Activated T-helper 1 cell treated with anti-CD3 and anti-CD28 coated beads, Interleukin-12 subunit alpha, Interleukin-12 subunit beta, Interleukin-2, Interleukin-4 antibody, amounts not matched to agents 30 ng/mL and 10 ng/mL and 1 ng/mL, durations not matched to agents 14 hours and 24 hours and 36 hours (primary cell): Measurements from ENCODE around the gene RNF169. TPM values are rescaled to one million over a fixed set of nuclear protein-coding genes. Genes with fewer than 3 reads are reported as not detected.

Source experiments
- DNase-seq: peaks from one replicate; pipeline ENCODE4 v3.0.0; 2021; ENCODE audit warnings: low spot score
- H3K27ac Mint-ChIP-seq: one replicate; pipeline ENCODE4 v1.8.0; 2021; ENCODE audit warnings: mild to moderate bottlenecking, mixed read lengths
- H3K27me3 Mint-ChIP-seq: one replicate; pipeline ENCODE4 v1.8.0; 2022; ENCODE audit warnings: mild to moderate bottlenecking, moderate library complexity, mixed read lengths; ENCODE audit not compliant: insufficient read depth
- H3K36me3 Mint-ChIP-seq: one replicate; pipeline ENCODE4 v1.8.0; 2021; ENCODE audit warnings: low read depth, mixed read lengths
- H3K4me1 Mint-ChIP-seq: one replicate; pipeline ENCODE4 v1.8.0; 2021; ENCODE audit warnings: low read depth, mixed read lengths
- H3K4me3 Mint-ChIP-seq: one replicate; pipeline ENCODE4 v1.8.0; 2021; ENCODE audit warnings: mild to moderate bottlenecking, moderate library complexity, mixed read lengths
- H3K9me3 Mint-ChIP-seq: one replicate; pipeline ENCODE4 v1.8.0; 2021; ENCODE audit warnings: mixed read lengths
- intact Hi-C: fragments of 100-400 bp; cut with micrococcal nuclease; formaldehyde crosslinking; loops from one replicate; pipeline ENCODE4 v1.15.1; 2024
- total RNA-seq: library from RNA; stranded (reverse); gene quantifications from 2 replicates; pipeline ENCODE4 v1.2.3, GENCODE V29; 2022

The RNF169 gene
- total RNA-seq, 1 donor from 2014 or later, result 14.8 TPM

GRCh38 chr11:74717221-74717969 is 31.3 kb upstream of the RNF169 start:
- Mint-ChIP-seq H3K27me3 (peaks cover 10% of the 10 kb centered on the region), H3K4me1 (no peaks in the 10 kb centered on the region), H3K27ac (no peak overlapping the region), H3K36me3 (no peaks in the 10 kb centered on the region), H3K4me3 (no peak overlapping the region), H3K9me3 (no peaks in the 10 kb centered on the region)
- intact Hi-C loops, result no loop called here
- no peak for DNase-seq

GRCh38 chr11:74719011-74719410 is 29.6 kb upstream of the RNF169 start:
- Mint-ChIP-seq H3K27me3 (peaks cover 19% of the 10 kb centered on the region), H3K36me3 (no peaks in the 10 kb centered on the region), H3K27ac (no peak overlapping the region), H3K4me3 (no peak overlapping the region), H3K4me1 (no peaks in the 10 kb centered on the region), H3K9me3 (no peaks in the 10 kb centered on the region)
- intact Hi-C loops, result no loop called here
- no peak for DNase-seq

- Mint-ChIP-seq H3K4me1 (no peaks in the 10 kb centered on the region), H3K27ac (no peak overlapping the region), H3K27me3 (peaks cover 24% of the 10 kb centered on the region), H3K4me3 (no peak overlapping the region), H3K9me3 (no peaks in the 10 kb centered on the region), H3K36me3 (no peaks in the 10 kb centered on the region)
- DNase-seq, result no peak
- intact Hi-C loops, result no loop called here
Measured at GRCh38 chr11:74720596-74721478, 27.8 kb upstream of the RNF169 start.

GRCh38 chr11:74721479-74721835 is 27.2 kb upstream of the RNF169 start:
- intact Hi-C loops, result no loop called here

GRCh38 chr11:74723511-74723910 is 25.1 kb upstream of the RNF169 start:
- Mint-ChIP-seq H3K4me1 (no peaks in the 10 kb centered on the region), H3K27ac (no peak overlapping the region), H3K9me3 (no peaks in the 10 kb centered on the region), H3K4me3 (no peak overlapping the region), H3K27me3 (peaks cover 34% of the 10 kb centered on the region), H3K36me3 (no peaks in the 10 kb centered on the region)
- intact Hi-C loops, result no loop called here
- DNase-seq, result no peak

More at GRCh38 chr11:74721479-74721835, 27.2 kb upstream of the RNF169 start:
- peaks cover 25% of the 10 kb centered on the region for H3K27me3 Mint-ChIP-seq
- H3K9me3 Mint-ChIP-seq, result no peaks in the 10 kb centered on the region
- no peak for DNase-seq
- H3K4me3 Mint-ChIP-seq, result no peak overlapping the region
- H3K36me3 Mint-ChIP-seq, result no peaks in the 10 kb centered on the region
- no peaks in the 10 kb centered on the region for H3K4me1 Mint-ChIP-seq
- H3K27ac Mint-ChIP-seq, result no peak overlapping the region

GRCh38 chr11:74725701-74726100 is 22.9 kb upstream of the RNF169 start:
- intact Hi-C loops, result loop anchor here (1.0 to 2.0 kb wide), 3 partner anchors 23 to 273 kb away; no protein-coding TSS in a partner anchor
- Mint-ChIP-seq H3K27me3 (peaks cover 50% of the 10 kb centered on the region), H3K36me3 (no peaks in the 10 kb centered on the region)

GRCh38 chr11:74726547-74727182 is 22.0 kb upstream of the RNF169 start:
- peak; percentile 35 for DNase-seq
- H3K27me3 Mint-ChIP-seq, result peaks cover 55% of the 10 kb centered on the region
- H3K36me3 Mint-ChIP-seq, result no peaks in the 10 kb centered on the region
- no peak overlapping the region for H3K27ac Mint-ChIP-seq
- no peaks in the 10 kb centered on the region for H3K4me1 Mint-ChIP-seq
- intact Hi-C loops, result loop anchor here (1.0 to 2.0 kb wide), 3 partner anchors 24 to 274 kb away; no protein-coding TSS in a partner anchor
- no peaks in the 10 kb centered on the region for H3K9me3 Mint-ChIP-seq
- no peak overlapping the region for H3K4me3 Mint-ChIP-seq

More at GRCh38 chr11:74725701-74726100, 22.9 kb upstream of the RNF169 start:
- no peak for DNase-seq
- Mint-ChIP-seq H3K9me3 (no peaks in the 10 kb centered on the region), H3K27ac (no peak overlapping the region), H3K4me3 (no peak overlapping the region), H3K4me1 (no peaks in the 10 kb centered on the region)

GRCh38 chr11:74729397-74729796 is 19.3 kb upstream of the RNF169 start:
- no peak for DNase-seq
- H3K27me3 Mint-ChIP-seq, result peaks cover 64% of the 10 kb centered on the region
- no peak overlapping the region for H3K4me3 Mint-ChIP-seq
- no peaks in the 10 kb centered on the region for H3K4me1 Mint-ChIP-seq
- no peaks in the 10 kb centered on the region for H3K9me3 Mint-ChIP-seq
- intact Hi-C loops, result no loop called here
- no peak overlapping the region for H3K27ac Mint-ChIP-seq
- no peaks in the 10 kb centered on the region for H3K36me3 Mint-ChIP-seq

- no peaks in the 10 kb centered on the region for H3K4me1 Mint-ChIP-seq
- H3K9me3 Mint-ChIP-seq, result no peaks in the 10 kb centered on the region
- DNase-seq, result no peak
- no peaks in the 10 kb centered on the region for H3K36me3 Mint-ChIP-seq
- peaks cover 70% of the 10 kb centered on the region for H3K27me3 Mint-ChIP-seq
- H3K27ac Mint-ChIP-seq, result no peak overlapping the region
- intact Hi-C loops, result no loop called here
- H3K4me3 Mint-ChIP-seq, result no peak overlapping the region
Measured at GRCh38 chr11:74730571-74731260, 17.9 kb upstream of the RNF169 start.

GRCh38 chr11:74731301-74732094 is 17.2 kb upstream of the RNF169 start, which contains the start of gene CHRDL2:
Gene CHRDL2 (minus strand): TSS chr11:74731426. CDS start chr11:74730888, 538 bp downstream.
- H3K4me1 Mint-ChIP-seq, result no peaks in the 10 kb centered on the region
- intact Hi-C loops, result no loop called here

GRCh38 chr11:74734559-74734925 is 14.1 kb upstream of the RNF169 start:
- intact Hi-C loops, result no loop called here
- Mint-ChIP-seq H3K4me3 (no peak overlapping the region), H3K9me3 (no peaks in the 10 kb centered on the region), H3K27me3 (peaks cover 65% of the 10 kb centered on the region), H3K27ac (no peak overlapping the region), H3K4me1 (peaks cover 4% of the 10 kb centered on the region), H3K36me3 (no peaks in the 10 kb centered on the region)
- DNase-seq, result no peak

More at GRCh38 chr11:74731301-74732094, 17.2 kb upstream of the RNF169 start, which contains the start of gene CHRDL2:
- no peak for DNase-seq
- Mint-ChIP-seq H3K27me3 (peaks cover 73% of the 10 kb centered on the region), H3K4me3 (no peak within 1 kb of the TSS), H3K27ac (no peak within 1 kb of the TSS), H3K9me3 (no peaks in the 10 kb centered on the region), H3K36me3 (no peaks in the 10 kb centered on the region)
